IPS-18c (cell line): Measurements from ENCODE around the gene PRDX5.
A peak's percentile ranks its signal among the peaks of the same experiment; 100 is the strongest.

Source experiments
- H3K4me3 ChIP-seq: 2 replicates; pipeline ENCODE4 v1.7.0; 2013; ENCODE audit warnings: low read depth, mild to moderate bottlenecking, low read length, moderate library complexity; ENCODE audit not compliant: insufficient read depth
- H3K9me3 ChIP-seq: one replicate; pipeline ENCODE4 v1.6.1; 2013; ENCODE audit warnings: mild to moderate bottlenecking, low read length, moderate library complexity; ENCODE audit not compliant: control insufficient read depth, insufficient read depth

Gene PRDX5

DNA sequence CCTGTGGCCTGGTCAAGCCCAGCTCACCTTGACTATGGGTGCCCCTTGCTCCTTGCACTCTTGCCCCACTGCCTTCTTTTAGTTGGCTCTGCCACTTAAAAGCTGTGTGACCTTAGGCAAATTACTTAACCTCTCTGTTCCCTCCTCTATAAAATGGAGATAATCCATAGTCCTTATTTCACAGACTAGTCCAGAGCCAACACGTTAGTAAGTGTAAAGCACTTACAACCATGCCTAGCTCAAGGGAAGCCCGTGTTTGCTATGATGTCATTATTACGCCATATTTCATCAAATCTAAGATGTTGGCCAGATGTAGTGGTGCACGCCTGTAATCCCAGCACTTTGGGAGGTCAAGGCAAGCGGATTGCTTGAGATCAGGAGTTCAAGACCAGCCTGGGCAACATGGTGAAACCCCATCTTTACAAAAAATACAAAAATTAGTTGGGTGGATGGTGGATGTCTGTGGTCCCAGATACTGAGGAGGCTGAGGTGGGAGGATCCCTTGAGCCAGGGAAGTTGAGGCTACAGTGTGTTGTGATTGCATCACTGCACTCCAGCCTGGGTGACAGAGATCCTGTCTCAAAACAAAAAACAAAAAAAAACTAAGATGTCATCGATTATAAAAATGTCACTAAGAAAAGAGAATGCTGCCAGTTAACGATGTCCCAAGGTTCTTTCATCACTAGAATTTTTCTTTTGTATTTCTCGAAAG lies 19.8 kb downstream of the PRDX5 start:
- Histone ChIP-seq H3K9me3 (no peaks in the 10 kb centered on the region), H3K4me3 (no peak overlapping the region)

DNA sequence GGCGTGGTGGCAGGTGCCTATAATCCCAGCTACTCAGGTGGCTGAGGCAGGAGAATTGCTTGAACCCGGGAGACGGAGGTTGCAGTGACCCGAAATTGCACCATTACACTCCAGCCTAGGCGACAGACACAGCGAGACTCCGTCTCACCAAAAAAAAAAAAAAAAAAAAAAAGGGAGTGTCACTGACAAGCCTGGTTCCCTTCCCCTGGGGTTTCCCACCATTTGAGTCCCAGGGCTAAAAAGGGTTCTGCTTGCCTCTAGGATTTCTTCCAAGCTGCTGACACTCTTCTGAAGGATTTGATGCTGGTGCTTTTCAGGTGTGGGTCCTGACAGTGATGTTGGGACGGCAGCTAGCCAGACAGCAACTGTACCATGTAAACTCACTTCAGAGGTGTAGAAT lies 20.8 kb downstream of the PRDX5 start:
- Histone ChIP-seq H3K9me3 (no peaks in the 10 kb centered on the region), H3K4me3 (no peak overlapping the region)

DNA sequence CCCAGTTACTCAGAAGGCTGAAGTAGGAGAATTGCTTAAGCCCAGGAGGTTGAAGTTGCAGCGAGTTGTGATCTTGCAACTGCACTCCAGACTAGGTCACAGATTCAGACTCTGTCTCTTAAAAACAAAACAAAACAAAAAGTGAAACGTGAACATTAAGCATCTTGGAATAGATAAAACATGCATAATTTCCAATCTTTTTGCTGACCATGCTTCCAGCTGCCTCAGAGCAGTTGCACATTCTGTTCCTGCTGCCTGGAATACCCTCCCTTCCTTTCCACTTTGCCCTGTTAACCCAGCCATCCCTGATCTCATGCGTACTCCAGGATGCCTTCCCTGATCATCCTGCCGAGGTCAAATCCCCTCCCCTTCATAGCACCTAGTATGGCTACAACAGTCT lies 21.4 kb downstream of the PRDX5 start:
- no peak overlapping the region for H3K4me3 ChIP-seq
- H3K9me3 ChIP-seq = no peaks in the 10 kb centered on the region

DNA sequence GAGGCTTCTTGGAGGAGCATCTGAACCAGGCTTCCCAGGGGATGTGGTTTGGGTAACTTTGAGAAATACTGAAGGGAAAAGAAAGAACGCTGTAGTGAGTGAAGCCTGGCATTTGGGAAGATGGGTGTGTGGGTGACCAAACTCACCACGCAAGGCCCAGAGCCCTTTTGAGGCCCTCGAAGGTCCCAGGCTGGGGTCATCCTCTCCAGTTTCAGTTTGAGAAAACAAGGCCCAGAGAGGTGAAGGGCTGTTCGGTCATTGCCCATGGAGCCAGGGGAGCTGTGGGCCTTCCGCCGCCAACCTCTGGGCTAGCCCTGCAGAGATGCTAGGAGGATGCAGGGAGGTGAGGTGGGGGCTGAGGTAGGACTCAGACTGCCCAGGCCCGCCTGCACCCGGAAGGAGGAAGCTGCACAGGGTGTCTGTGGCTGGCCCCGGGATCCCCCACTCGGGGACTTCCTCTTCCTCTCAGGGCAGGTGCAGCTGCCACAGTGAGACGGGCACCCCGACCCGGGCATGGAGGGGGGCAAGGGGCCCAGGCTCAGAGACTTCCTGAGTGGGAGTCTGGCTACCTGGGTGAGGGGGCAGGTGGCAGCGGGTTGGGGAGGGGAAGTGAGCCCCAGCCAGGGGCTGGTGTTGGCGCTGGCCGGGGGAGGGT lies 22.0 kb downstream of the PRDX5 start, which contains the start of gene CCDC88B:
TSS of gene CCDC88B (plus strand) at position 451 of the 655 bp plus-strand sequence. CDS start at position 514, 63 bp downstream.
- no peaks in the 10 kb centered on the region for H3K9me3 ChIP-seq
- H3K4me3 ChIP-seq = peak within 1 kb of the TSS; percentile 63

DNA sequence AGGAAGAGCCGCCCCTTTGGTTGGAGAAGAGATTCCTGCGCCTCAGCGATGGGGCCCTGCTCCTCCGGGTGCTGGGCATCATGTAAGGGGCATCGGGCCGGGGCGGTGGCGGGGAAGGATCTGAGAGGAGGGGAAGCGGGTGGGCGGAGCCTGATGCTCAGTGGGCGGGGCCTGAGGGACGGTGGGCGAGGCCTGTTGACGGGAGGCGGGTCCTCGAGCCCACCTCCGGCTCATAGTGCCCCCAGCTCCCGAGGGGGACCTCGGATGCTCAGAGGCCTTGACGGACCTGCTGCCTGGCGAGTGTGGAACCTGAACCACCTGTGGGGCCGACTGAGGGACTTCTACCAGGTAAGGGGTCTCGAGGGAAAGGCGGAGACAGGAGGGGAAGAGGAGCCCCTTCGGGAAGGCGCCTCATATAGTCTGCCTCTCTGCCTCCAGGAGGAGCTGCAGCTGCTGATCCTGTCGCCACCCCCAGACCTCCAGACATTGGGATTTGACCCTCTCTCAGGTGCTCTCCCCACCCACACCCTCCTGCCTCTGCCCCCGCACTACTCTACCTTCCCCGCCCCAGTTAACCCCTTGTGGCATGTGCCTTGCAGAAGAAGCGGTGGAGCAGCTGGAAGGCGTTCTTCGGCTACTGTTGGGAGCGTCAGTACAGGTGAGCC lies 22.9 kb downstream of the PRDX5 start:
- peak overlapping the region; percentile 63 for H3K4me3 ChIP-seq
- H3K9me3 ChIP-seq = no peaks in the 10 kb centered on the region

DNA sequence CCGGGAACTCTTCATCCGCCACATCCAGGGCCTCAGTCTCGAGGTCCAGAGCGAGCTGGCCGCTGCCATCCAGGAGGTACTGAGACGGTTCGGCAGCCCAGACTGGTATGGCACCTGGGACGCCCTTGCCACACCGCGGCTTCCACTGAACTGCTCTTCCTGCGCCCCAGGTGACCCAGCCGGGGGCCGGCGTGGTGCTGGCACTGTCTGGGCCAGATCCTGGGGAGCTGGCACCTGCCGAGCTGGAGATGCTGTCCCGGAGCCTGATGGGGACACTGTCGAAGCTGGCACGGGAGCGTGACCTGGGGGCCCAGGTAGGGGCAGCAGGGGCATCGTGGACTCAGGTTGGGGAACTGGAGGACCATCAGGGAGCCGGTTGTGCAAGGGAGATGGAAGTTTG lies 23.5 kb downstream of the PRDX5 start:
- no peaks in the 10 kb centered on the region for H3K9me3 ChIP-seq
- H3K4me3 ChIP-seq = peak overlapping the region; percentile 63

GRCh38 chr11:64341851-64342791 lies 24.2 kb downstream of the PRDX5 start:
- H3K9me3 ChIP-seq = no peaks in the 10 kb centered on the region
- H3K4me3 ChIP-seq = peak overlapping the region; percentile 63; the same call in 1 of the 2 replicates

DNA sequence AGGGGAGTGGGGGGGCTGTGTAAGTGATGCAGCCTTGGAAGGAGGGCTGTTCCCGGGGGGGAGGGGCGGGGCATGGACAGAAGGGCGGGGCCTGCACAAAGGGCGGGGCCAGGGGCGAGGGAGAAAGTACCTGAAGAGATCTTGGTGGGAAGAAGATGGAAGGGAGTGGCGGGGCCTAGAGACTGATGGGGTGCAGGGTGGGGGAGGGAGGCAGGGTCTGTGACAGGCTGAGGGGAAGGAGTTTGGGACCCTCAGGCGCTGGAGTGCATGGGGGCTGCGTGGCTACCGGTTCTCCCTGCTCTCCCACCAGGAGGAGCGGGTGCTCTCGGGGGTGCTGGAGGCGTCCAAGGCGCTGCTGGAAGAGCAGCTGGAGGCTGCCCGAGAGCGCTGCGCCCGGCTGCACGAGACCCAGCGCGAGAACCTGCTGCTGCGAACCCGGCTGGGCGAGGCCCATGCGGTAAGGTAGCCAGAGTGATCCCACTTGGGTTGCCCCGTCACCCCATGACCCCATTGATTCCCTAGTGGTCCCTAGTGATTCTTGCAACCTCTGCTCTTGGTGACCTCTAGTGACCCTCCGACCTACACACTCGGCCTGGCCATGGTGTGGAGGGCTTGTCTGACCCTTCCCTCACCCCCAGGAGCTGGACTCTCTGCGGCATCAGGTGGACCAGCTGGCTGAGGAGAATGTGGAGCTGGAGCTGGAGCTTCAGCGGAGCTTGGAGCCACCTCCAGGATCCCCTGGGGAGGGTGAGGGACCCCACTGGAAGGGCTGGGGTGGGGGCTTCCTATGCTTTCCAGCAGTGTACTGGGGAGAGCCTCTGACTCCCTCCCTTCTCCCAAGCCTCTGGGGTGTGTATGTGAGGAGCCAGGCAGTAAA lies 25.2 kb downstream of the PRDX5 start:
- Histone ChIP-seq H3K4me3 (peak overlapping the region; percentile 41; the same call in 1 of the 2 replicates), H3K9me3 (no peaks in the 10 kb centered on the region)

DNA sequence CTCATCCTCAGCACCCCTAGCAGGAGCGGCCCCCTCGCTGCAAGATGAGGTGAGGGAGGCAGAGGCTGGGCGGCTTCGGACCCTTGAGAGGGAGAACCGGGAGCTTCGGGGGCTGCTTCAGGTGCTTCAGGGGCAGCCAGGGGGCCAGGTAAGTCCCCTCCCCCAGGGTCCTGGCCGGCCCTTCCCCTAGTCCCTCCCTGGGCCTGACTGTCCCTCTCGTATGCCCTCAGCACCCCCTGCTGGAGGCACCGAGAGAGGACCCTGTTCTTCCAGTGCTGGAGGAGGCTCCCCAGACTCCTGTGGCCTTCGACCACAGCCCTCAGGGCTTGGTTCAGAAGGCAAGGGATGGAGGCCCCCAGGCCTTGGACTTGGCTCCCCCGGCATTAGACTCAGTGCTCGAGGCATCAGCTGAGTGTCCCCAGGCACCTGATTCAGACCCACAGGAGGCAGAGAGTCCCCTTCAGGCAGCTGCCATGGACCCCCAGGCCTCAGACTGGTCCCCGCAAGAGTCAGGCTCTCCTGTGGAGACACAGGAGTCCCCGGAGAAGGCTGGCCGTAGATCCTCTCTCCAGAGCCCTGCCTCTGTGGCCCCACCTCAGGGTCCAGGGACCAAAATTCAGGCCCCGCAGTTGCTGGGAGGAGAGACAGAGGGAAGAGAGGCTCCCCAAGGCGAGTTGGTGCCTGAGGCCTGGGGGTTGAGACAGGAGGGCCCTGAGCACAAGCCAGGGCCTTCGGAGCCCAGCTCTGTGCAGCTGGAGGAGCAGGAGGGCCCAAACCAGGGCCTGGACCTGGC lies 26.0 kb downstream of the PRDX5 start:
- no peak overlapping the region for H3K4me3 ChIP-seq
- no peaks in the 10 kb centered on the region for H3K9me3 ChIP-seq

GRCh38 chr11:64344787-64345186 lies 26.9 kb downstream of the PRDX5 start:
- H3K9me3 ChIP-seq = no peaks in the 10 kb centered on the region
- H3K4me3 ChIP-seq = no peak overlapping the region

- no peak overlapping the region for H3K4me3 ChIP-seq
- no peaks in the 10 kb centered on the region for H3K9me3 ChIP-seq
Observed at GRCh38 chr11:64347193-64347867, 29.4 kb downstream of the PRDX5 start.

DNA sequence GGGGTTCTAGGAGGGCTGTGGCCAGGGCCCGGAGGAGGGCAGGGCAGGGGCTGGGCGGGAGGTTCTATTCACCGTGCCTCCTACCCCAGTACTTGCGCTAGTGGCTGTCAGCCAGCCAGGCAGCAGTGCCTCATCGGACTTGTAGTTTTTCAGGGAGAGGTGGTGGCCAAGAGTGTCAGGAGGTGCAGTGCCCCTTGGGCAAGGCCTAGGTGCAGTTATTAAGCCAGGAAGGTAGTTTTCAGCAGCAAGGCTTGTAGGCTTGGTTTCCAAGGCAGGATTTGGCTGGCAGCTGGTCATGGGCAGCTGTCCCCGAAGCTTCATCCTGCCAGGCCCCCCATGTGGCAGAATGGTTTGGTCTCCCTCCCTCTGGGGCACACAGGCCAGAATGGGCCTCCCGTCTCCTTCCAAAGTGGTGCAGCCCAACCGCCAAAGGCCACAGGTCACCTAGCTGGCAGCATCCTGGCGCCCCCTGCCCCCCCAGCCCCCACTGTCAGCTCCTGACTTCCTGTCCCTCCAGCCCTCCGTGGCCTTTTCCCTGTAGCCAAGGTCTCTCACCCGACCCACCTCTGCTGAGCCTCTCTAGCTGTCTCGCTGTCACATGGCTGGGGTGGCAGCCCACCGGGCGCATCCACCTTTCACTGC lies 30.6 kb downstream of the PRDX5 start:
- Histone ChIP-seq H3K9me3 (no peaks in the 10 kb centered on the region), H3K4me3 (no peak overlapping the region)

- no peak overlapping the region for H3K4me3 ChIP-seq
- no peaks in the 10 kb centered on the region for H3K9me3 ChIP-seq
Observed at GRCh38 chr11:64349025-64349387, 31.1 kb downstream of the PRDX5 start.

- Histone ChIP-seq H3K9me3 (no peaks in the 10 kb centered on the region), H3K4me3 (no peak overlapping the region)
Observed at GRCh38 chr11:64349404-64349803, 31.5 kb downstream of the PRDX5 start.

- H3K9me3 ChIP-seq = no peaks in the 10 kb centered on the region
- H3K4me3 ChIP-seq = no peak overlapping the region
Observed at GRCh38 chr11:64351136-64351631, 33.3 kb downstream of the PRDX5 start.
